Measurements from ENCODE around the gene DNAAF1.
"Not testable (repeated sequence)": the region's sequence is repeated elsewhere in the genome, so short reads cannot be mapped to it uniquely, and the experiment has no call there.

DNAAF1 gene

DNA sequence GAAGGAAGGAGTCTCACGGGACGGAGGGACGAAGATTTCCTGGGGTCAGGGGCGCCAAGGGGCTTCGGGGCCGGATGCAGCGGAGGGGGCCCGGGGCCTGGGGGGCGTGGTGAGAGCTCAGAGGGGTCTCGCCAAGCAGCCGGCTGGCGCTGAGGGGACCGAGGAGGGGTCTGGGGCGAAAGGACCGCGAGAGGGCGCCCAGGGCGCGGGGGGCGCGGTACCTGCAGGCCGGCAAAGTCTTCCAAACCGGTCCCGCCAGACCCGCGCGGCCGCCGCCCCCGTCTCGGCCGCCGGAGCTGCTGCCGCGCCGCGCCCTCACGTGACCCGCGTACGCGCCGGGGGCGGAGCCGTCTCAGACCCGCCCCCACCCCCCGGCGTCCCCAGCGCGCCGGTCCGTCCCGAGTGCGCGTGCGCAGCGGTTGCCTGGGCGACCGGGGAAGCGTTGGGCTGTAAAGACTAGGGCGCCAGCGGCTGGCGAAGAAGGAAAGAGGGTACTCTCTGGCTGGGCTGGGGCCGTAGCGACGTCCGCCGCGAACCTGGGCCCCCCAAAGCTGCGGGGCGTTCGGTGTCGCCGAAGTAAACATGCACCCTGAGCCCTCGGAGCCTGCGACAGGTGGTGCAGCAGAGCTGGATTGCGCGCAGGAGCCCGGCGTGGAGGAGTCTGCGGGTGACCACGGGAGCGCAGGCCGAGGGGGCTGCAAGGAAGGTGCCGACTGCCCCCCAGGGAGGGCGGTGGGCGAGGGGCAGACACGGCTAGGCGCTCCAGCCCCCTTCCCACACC, at the start of gene DNAAF1, which contains the start of gene HSDL1:
Gene DNAAF1 (plus strand): TSS at position 450 of the 781 bp plus-strand sequence. CDS start 133 bp downstream, at position 583.
Gene HSDL1 (minus strand): TSS at position 319 of the 781 bp plus-strand sequence. CDS start 13,856 bp downstream, outside the sequence.
- no peak for DNase-seq

DNA sequence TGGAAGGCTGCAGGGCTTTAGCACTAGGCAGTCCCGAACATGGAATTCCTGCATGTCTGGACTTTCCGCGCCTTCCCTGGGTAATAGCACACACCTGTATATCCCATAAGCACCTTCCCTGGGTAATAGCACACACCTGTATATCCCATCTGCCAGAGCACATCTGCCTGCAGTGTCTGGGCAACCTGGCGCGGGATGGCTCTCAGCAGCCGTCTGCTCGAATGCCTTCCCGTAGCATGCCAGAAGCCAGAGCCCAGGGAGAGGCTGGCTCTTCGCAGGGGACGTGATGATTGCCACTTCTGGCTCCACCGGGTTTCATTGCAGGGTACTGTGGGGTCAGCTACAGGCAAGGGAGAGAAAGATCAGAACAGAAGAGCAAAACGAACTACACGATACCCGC, 49.6 kb upstream of the DNAAF1 start:
- no peak for DNase-seq

DNA sequence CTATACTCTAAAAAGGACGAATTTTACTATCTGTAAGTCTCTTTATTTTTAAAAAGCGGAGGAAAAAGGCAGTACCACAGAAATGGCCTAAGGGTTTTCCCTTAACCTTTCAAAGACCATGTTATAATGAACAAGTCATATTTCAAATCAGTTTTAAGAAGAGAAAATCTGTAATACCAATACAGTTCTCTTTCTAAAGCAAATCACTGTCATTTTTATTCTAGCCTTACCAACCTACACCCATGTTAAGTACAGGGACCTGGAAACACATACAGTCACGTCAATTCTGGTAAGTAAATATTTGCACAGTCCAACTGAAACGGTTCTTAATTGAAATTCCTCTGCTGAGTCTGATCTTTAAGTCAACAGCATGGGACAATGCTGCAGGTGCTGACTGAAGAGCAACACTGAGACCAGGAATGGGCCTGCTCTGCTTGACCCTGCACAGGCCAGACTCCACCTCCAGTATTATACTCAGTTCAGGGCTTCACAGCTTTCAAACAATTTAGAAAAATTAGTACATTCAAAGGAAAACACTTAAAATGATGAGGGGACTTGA, 48.6 kb upstream of the DNAAF1 start:
- DNase-seq: no peak

DNA sequence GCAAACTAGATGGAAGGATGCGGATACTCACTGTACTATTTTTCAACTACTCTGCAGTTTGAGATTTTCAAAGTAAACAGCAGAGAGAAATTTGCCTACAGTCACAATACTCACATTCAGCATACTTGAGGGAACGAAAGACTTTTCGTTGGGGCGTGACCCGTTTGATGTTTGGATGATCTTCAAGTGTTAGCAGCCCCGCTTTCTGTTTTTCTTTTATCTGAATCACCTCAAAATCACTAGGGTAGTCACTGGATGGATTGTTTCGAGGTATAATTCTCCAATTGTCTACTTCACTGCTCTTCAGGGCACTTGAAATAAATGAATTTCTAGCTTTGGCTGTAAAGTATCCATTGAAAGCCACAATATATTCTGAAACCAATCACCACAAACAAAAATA, 46.2 kb upstream of the DNAAF1 start:
- no peak for DNase-seq

DNA sequence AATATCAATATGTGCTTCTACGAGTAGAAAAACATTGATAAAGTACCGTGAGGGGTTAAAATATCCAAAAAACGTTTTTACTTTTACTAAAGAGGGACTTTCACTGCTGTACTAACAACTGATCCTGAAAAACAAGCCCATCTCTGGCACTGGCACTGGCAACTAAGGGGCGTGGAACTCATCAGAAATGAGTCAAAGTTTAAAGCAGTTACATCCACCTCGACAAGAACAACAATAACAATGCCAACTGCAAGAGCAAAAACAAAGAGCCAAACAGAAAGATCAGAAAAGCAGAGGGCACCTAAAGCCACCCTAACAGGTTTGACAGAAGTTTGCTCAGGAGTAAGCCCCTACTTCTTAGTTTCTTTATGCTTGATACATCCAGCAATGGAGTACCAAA, 41.4 kb upstream of the DNAAF1 start:
- no peak for DNase-seq

DNA sequence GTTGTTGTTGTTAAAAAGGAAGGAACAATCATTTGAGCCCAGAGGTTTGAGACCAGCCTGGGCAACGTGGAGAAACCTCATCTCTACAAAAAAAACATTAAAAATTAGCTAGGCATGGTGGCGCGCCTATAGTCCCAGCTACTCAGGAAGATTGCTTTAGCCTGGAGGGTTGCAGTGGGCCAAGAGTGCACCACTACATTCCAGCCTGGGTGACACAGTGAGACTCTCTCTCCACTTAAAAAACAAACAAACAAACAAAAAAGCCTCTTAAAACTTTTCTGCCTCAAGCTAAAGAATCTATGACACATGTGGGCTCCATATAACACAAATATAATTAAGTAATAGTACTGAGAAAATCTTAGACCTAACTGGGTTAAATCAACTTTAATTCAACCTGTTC, 40.9 kb upstream of the DNAAF1 start:
- DNase-seq: no peak

DNA sequence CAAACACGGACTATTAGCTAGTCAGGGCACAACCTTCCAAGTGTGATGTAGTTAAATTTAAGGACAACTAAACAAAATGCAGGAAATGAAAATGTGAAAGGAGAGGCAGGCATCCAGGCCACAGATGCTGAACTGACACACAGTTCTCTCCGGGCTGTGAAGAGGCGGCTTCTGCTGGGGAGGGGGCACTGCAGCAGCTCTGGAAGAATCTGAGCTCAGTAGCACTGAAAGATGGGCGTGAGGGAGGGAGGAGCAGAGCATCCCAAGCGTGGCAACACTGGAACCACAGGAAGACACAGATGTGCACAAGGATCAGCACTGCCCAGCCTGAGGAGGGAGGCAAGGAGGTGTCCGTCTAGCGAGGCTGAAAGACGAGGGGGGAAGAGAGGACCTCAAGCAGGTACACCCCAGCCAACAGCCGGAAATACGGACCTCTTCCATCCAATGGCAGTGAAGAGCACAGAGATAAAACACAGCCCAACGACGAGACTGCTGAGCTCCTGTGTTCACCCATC, 39.8 kb upstream of the DNAAF1 start:
- DNase-seq: no peak

DNA sequence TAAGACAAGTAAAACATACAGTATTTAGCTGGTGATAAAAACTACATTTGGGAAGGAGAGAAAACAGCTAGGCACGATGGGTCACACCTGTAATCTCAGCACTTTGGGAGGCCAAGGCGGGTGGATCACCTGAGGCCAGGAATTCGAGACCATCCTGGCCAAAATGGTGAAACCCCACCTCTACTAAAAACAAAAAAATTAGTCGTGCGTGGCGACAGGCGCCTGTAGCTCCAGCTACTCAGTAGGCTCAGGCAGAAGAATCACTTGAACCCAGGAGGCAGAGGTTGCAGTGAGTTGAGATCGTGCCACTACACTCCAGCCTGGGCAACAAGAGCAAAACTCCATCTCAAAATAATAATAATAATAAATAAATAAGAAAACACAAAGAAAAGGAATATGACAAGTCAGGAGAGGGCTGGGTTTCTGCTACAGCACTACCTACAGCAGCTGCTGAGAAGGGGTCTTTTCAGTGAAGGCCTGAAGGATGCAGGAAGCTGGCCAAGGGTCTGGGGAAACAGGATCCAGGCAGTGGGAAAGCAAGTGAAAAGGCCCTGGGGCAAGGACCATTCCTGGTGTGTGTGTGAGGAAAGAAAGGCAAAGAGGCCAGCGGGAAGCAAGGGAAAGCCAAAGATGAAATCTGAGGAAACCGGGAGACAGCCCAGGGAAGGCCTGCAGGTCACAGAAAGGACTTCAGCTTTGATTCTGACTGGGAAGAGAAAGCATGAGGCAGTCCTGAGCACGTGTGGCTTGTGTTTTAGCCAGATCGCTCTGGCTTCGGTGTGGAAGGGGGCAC, 39.0 kb upstream of the DNAAF1 start:
- no peak for DNase-seq

DNA sequence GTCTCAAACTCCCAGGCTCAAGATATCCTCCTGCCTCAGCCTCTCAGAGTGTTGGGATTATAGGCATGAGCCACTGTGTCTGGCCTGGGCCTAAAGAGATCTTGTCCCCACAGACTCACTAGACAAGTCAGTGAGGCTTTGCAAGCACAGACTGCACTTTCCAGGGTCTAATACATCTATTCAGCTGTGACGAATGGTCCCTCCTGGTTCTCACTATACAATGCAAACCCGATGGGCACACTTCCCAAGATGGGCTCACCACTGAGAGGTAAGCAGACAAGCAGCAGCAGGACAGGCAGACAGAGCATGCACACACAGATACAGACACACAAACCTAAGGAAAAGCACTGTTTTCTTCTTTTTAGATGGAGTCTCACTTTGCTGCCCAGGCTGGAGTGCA, 37.2 kb upstream of the DNAAF1 start:
- DNase-seq: no peak

DNA sequence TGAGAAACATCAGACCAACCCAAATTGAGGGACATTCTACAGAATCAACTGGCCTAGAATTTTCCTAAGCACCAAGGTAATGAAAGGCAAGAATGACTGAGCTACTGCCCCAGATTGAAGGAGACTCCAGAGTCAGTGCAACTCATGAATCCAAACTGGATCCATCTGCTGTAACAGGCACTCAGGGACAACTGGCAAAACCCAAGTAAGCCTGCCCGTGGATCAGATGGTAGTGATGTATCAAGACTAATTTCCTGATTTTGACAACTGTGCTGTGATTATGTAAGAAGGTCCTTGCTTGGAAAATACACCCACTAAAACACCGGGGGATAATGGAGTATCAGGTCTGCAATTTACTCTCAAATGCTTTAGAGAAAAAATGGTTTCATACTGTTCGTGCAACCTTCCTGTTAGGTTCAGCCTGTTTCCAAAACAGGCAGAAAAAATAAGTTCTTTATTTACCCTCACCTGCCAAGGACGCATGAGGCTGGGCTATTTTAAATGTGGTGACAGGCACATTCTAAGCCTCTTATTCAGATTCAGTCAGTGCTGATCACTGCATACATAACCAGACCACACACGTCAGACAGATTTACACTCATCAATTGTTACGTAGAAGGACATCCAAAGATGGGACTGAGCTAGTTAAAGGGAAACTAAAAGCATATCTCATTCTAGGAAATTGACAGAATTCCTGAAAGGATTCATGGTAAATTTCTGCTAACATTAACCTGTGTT, 35.3 kb upstream of the DNAAF1 start:
- DNase-seq: no peak

DNA sequence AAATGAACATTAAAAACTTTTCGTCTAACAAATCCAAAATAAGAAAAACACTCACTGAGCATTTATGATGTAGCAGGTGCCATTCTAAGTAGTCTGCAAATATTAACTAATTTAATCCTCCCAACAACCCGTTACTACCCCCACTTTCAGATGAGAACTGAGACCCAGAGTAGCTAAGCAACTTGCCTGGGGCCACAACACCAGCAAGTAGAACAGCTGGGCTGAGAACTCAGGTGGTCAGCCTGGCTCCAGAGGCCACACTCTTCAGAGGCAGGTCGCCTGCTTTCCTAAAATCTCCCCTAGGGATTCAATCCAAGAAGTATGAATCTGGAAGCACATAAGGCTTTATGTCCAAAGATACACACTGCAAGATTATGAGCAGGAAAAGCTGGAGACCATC, 34.6 kb upstream of the DNAAF1 start:
- no peak for DNase-seq

DNA sequence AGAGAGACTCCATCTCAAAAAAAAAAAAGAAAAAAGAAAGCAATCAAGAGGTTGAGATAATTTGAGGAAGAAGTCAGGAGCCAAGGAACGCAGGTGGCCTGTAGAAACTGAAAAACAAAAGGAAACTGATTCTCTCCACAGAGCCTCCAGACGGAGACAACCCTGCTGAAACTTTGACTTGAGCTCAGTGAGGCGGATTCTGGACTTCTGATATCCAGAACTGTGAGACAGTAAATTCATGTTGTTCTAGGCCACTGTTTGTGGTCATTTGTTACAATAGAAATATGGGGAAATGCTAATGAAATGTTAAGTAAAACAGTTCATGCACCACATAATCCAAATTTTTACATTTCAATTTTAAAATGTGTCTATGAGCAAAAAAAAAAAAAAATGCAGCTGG, 33.6 kb upstream of the DNAAF1 start:
- DNase-seq: no peak

DNA sequence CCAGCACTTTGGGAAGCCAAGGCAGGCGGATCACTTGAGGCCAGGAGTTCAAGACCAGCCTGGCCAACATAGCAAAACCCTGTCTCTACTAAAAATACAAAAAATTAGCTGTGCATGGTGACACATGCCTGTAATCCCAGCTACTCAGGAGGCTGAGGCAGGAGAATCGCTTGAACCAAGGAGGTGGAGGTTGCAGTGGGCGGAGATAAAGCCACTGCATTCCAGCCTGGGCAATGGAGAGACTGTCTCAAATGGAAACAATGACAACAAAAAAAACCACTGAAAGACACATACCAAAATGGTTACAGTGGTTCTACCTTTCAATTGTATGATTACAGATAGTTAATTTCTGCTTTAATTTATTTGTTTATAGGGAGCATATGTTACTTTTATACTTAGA, 33.2 kb upstream of the DNAAF1 start:
- not testable (repeated sequence) for DNase-seq

DNA sequence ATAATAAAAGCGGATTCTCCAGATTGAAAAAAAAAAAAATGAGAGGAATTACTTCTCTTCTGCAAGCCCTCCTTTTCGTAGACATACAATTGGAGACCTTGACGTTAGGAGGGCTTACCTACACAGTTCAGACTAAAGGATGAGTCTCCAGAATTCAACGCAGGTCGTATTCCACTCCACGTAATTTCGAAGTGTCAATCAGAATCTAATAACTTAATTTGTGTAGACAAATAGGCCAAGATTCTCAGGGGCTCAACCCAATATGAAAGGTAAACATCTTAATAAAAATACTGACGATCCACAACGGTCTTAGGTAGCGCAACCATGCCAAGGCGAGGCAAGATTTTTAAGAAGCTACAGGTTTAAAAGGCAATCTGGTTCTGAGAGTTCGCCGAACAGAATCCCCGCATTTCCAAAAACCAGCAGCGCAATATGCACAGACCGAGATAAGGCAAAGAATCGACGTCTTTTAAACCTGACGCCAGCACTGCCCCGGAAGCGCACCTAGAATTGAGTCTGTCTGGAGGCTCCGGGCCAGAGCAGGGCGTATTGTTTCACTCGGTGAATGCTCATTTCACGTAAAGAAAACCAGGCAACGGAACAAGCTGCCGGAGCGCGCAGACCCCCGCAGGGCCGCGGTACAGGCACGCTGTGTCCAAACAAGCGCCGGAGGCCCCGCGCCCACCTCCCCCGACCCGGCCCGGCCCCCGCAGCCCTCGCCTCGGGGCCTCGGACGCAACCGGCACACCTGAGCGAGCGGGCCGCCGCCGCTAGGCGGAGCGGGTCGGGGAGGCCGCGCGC, 29.0 kb upstream of the DNAAF1 start:
- no peak for DNase-seq

DNA sequence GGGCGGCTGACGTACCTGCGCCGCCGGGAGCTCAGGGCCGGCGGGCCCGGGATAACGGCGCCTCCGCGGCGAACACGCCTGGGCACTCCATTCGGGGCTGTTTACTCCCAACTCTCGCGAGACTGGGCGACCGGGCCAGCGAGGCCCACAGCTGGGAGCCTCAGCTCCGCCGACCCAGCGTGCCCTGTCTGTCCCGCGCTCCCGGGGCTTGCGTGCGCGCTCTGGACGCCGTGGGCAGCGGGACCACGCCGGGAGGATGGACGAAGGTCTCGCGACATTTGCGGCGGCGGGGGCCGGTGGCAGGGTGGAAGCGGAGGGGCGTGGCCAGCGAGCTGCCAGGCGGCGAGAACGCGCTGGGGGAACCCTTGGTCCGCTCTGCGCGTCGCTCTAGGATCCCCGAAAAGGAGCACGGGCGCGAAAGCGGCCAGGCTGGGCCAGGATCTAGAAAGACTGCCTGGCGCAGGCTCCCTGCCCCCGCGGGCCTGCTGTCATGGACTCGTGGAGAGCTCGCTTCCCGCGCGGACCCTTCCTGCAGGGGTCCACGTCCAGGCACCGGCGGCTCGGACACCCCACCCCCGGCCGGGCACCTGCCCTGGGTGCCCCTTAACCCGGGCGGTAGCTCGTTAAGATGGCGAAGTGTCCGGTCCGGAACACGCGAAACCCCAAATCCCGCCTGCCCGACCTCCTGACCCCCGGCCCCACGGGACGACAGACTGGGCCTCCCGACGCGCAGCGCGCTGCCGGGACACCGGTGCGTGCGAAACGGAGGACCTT, 28.2 kb upstream of the DNAAF1 start, which contains the start of gene MBTPS1:
Gene MBTPS1 (minus strand): TSS at position 223 of the 774 bp plus-strand sequence. CDS start 15,159 bp downstream, outside the sequence.
- DNase-seq: peak; percentile 79

DNA sequence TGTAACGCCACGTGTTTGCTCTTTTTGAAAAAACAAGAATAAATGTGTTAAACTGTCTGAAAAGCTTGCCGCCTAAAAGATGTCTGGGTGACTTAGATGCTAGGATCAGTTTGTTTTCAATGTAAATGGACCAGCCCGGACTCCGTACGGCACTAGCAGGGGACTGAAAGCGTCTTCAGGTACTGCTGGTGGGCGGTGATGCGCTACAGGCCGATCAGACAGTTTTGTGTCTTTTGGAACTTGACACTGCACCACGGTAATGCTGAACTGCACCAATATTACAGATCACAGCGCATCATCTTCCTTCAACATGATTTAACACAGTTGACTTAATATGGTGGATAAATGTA, 27.6 kb upstream of the DNAAF1 start:
- no peak for DNase-seq

DNA sequence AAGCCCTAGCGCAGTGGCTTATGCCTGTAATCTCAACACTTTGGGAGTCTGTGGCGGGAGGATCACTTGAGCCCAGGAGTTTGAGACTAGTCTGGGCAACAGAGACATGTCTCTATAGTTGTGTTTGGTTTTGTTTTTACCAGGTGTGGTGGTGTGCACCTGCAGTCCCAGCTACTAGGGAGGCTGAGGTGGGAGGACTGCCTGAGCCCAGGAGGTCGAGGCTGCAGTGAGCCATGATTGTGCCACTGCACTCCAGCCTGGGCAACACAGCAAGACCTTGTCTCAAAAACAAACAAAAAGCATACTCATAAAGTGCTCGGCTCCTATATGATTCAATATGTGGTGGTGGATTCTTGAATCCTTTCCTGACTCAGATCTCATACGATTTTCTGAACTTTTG, 26.8 kb upstream of the DNAAF1 start:
- not testable (repeated sequence) for DNase-seq

DNA sequence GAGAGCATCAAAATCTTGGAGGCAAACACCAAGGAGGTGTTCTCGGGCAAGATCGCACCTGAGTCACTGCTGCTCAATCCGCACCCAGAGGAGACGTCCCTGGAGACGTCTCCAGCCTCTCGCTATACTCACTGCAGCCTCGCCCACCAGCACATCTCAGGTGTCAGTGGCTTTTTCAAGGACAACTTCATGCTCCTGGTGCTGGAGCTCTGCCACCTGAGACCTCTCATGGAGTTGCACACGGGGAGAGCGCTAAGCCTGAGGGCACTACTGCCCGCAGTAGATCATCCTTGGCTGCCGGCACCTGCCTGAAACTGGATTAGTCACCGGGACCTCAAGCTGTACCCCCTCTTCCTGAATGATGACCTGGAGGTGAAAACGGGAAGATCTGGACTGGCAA, 25.7 kb upstream of the DNAAF1 start:
- no peak for DNase-seq

DNA sequence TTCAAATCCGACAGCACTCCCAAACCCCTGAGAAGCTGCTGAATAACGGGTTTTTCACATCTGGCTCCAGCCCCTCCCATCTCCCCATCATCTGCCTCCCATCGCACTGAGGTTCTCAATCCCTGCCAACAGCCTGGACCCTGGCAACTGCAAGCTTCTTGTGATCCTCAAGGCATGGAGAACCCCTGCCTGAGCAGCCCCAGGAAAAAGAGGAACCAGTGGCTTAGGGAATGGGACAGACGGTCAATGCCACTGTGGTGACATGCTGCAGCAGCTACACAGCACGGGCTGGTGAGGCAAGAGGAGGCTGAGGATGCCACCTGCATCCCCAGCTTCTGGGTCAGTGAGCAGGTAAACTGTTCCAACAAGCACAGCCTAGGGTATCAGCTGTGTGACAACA, 25.1 kb upstream of the DNAAF1 start:
- DNase-seq: no peak

DNA sequence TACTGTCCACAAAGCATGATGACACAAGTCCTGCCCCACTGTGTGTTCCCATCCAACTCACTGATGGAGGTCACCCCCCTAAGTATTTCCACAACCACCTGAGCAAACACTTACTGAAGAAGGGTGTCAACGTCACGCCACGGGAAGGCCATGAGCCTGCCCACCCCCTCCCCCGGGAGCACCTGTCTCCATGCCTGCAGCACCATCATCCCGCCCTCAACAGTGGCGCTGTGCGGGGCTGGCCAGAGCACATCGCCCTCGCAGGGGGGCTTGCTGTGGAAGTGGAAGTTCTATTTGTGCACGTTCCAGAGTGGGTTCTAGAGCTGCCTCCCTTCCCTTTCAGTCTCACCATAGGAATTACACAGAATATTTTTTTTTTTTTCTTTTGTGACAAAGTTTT, 24.1 kb upstream of the DNAAF1 start:
- DNase-seq: no peak
